OCI-LY1 (cell line): ENCODE results near the gene IL20.

ENCODE experiments used
- H2AFZ ChIP-seq: fragments of 200-600 bp; sonication (generic), shearing (Covaris generic); 2 replicates; pipeline ENCODE4 v1.6.0; 2014; ENCODE audit warnings: antibody characterized with exemption, mild to moderate bottlenecking, low read length
- H3F3A ChIP-seq: fragments of 200-600 bp; sonication (generic), shearing (Covaris generic); 2 replicates; pipeline ENCODE4 v1.6.0; 2014; ENCODE audit warnings: mild to moderate bottlenecking, antibody characterized with exemption, low read length, moderate library complexity; ENCODE audit not compliant: insufficient read depth
- H3K27ac ChIP-seq: fragments of 200-600 bp; sonication (generic); 2 replicates; pipeline ENCODE4 v1.5.1; 2014; ENCODE audit warnings: low read length, mixed run types, mild to moderate bottlenecking, low read depth; ENCODE audit not compliant: poor library complexity, severe bottlenecking
- H3K27me3 ChIP-seq: fragments of 200-600 bp; sonication (generic); 2 replicates; pipeline ENCODE4 v1.6.0; 2014; ENCODE audit warnings: antibody characterized with exemption, mild to moderate bottlenecking, low read length, moderate library complexity; ENCODE audit not compliant: insufficient read depth
- H3K36me3 ChIP-seq: fragments of 200-600 bp; sonication (generic); 2 replicates; pipeline ENCODE4 v1.6.1; 2014; ENCODE audit warnings: mild to moderate bottlenecking, antibody characterized with exemption, low read length, moderate library complexity, mixed read lengths; ENCODE audit not compliant: insufficient read depth
- H3K4me1 ChIP-seq: fragments of 200-600 bp; sonication (generic); 2 replicates; pipeline ENCODE4 v1.5.1; 2014; ENCODE audit warnings: mild to moderate bottlenecking, low read length, moderate library complexity; ENCODE audit not compliant: insufficient read depth, severe bottlenecking
- H3K4me2 ChIP-seq: fragments of 200-600 bp; sonication (generic), shearing (Covaris generic); 2 replicates; pipeline ENCODE4 v1.6.1; 2014; ENCODE audit warnings: low read length
- H3K4me3 ChIP-seq: fragments of 200-600 bp; sonication (generic); 2 replicates; pipeline ENCODE4 v1.5.1; 2014; ENCODE audit warnings: low read length, low read depth, mild to moderate bottlenecking, mixed read lengths; ENCODE audit not compliant: poor library complexity, severe bottlenecking
- H3K79me2 ChIP-seq: fragments of 200-600 bp; shearing (Covaris generic); 2 replicates; pipeline ENCODE4 v1.6.1; 2016; ENCODE audit warnings: mixed run types, low read length, mixed read lengths; ENCODE audit not compliant: insufficient read depth
- H3K9ac ChIP-seq: fragments of 200-600 bp; sonication (generic), shearing (Covaris generic); 2 replicates; pipeline ENCODE4 v1.6.1; 2014; ENCODE audit warnings: mild to moderate bottlenecking, low read length, mixed read lengths
- H3K9me2 ChIP-seq: fragments of 200-600 bp; sonication (generic), shearing (Covaris generic); 2 replicates; pipeline ENCODE4 v1.6.1; 2014; ENCODE audit warnings: low read depth, mild to moderate bottlenecking, low read length, mixed read lengths
- H3K9me3 ChIP-seq: fragments of 200-600 bp; shearing (Covaris generic); 2 replicates; pipeline ENCODE4 v1.6.1; 2014; ENCODE audit warnings: low read length, mixed read lengths
- H4K20me1 ChIP-seq: fragments of 200-600 bp; sonication (generic), shearing (Covaris generic); 2 replicates; pipeline ENCODE4 v1.6.0; 2016; ENCODE audit warnings: mild to moderate bottlenecking, low read length; ENCODE audit not compliant: insufficient read depth
- CTCF ChIP-seq: fragments of 200-600 bp; sonication (generic), shearing (Covaris generic); IDR thresholded peaks from 2 replicates; pipeline ENCODE4 v1.5.1; 2017; ENCODE audit warnings: mild to moderate bottlenecking, antibody characterized with exemption, low read length, moderate library complexity, mixed read lengths
- EZH2 ChIP-seq: fragments of 200-600 bp; sonication (generic), shearing (Covaris generic); IDR thresholded peaks from 2 replicates; pipeline ENCODE4 v1.8.0; 2017; ENCODE audit warnings: borderline replicate concordance, mixed run types, mild to moderate bottlenecking, antibody characterized with exemption, low read length, moderate library complexity, mixed read lengths

Gene IL20

GRCh38 chr1:206875752-206876377, 10.4 kb downstream of the IL20 start:
- no peaks in the 10 kb centered on the region for H3K4me1 ChIP-seq
- TF ChIP-seq CTCF (no peak), EZH2 (no peak)
- no peaks in the 10 kb centered on the region for H4K20me1 ChIP-seq
- no peak overlapping the region for H3K27ac ChIP-seq
- no peak overlapping the region for H2AFZ ChIP-seq
- no peaks in the 10 kb centered on the region for H3K36me3 ChIP-seq
- H3K9me3 ChIP-seq = peaks cover 8% of the 10 kb centered on the region
- H3K79me2 ChIP-seq = no peaks in the 10 kb centered on the region
- H3K4me2 ChIP-seq = no peak overlapping the region
- H3K4me3 ChIP-seq = no peak overlapping the region
- no peaks in the 10 kb centered on the region for H3K9me2 ChIP-seq
- no peaks in the 10 kb centered on the region for H3F3A ChIP-seq
- no peak overlapping the region for H3K9ac ChIP-seq
- H3K27me3 ChIP-seq = no peaks in the 10 kb centered on the region; the same call in 1 of the 2 replicates

GRCh38 chr1:206878456-206878855, 13.0 kb downstream of the IL20 start:
- H3K36me3 ChIP-seq = no peaks in the 10 kb centered on the region
- peaks cover 8% of the 10 kb centered on the region for H3K9me3 ChIP-seq

GRCh38 chr1:206880314-206880713, 14.9 kb downstream of the IL20 start:
- H3K4me3 ChIP-seq = no peak overlapping the region
- H3K27me3 ChIP-seq = no peaks in the 10 kb centered on the region
- H4K20me1 ChIP-seq = no peaks in the 10 kb centered on the region
- H3K27ac ChIP-seq = no peak overlapping the region
- H3K36me3 ChIP-seq = no peaks in the 10 kb centered on the region
- H2AFZ ChIP-seq = no peak overlapping the region
- no peaks in the 10 kb centered on the region for H3K79me2 ChIP-seq
- H3K4me1 ChIP-seq = no peaks in the 10 kb centered on the region
- no peak for TF ChIP-seq CTCF
- no peak for TF ChIP-seq EZH2
- H3F3A ChIP-seq = no peaks in the 10 kb centered on the region
- H3K9me3 ChIP-seq = peaks cover 8% of the 10 kb centered on the region
- H3K4me2 ChIP-seq = no peak overlapping the region
- H3K9me2 ChIP-seq = no peaks in the 10 kb centered on the region
- H3K9ac ChIP-seq = no peak overlapping the region

More at GRCh38 chr1:206878456-206878855, 13.0 kb downstream of the IL20 start:
- H3K9ac ChIP-seq = no peak overlapping the region
- H2AFZ ChIP-seq = no peak overlapping the region
- H3K27ac ChIP-seq = no peak overlapping the region
- no peak overlapping the region for H3K4me2 ChIP-seq
- no peaks in the 10 kb centered on the region for H3K4me1 ChIP-seq
- no peaks in the 10 kb centered on the region for H3F3A ChIP-seq
- no peak for TF ChIP-seq CTCF
- TF ChIP-seq EZH2 = no peak
- H3K4me3 ChIP-seq = no peak overlapping the region
- no peaks in the 10 kb centered on the region for H3K9me2 ChIP-seq
- H4K20me1 ChIP-seq = no peaks in the 10 kb centered on the region
- H3K79me2 ChIP-seq = no peaks in the 10 kb centered on the region
- H3K27me3 ChIP-seq = no peaks in the 10 kb centered on the region
